ENCODE results near the gene APOL2.
"Not testable (repeated sequence)": the region's sequence is repeated elsewhere in the genome, so short reads cannot be mapped to it uniquely, and the experiment has no call there.

The APOL2 gene

DNA sequence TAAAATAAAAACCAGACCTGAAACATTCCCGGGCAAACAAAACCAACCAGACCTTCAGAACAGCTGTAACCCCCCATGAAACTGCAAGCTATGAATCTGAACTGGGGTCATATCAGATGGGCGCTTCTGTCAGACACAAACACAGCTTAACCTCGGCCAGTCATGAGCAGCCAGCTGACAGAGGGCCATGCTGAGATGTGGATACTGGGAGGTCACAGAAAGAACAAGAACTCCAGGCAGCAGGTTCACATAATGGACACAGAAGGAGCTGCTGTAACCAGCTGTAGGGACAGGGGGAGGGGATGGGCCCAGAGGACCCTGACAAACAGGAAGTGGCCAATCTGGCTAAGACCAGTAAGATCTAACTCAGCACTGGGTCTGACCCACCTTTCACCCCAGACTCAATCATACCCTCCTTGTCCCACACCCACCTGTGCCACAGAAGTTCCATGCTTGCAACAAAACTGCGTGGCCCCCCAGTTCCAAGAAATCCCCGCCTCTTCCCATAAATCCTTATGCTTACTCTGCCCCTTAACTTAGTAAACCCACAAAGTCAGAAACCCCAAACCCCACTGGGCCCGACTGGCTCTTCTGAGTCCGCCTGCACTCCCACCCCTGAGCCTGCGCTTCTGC, 41.7 kb downstream of the APOL2 start:
- DNase-seq (ENCODE audit: low read depth): no peak

DNA sequence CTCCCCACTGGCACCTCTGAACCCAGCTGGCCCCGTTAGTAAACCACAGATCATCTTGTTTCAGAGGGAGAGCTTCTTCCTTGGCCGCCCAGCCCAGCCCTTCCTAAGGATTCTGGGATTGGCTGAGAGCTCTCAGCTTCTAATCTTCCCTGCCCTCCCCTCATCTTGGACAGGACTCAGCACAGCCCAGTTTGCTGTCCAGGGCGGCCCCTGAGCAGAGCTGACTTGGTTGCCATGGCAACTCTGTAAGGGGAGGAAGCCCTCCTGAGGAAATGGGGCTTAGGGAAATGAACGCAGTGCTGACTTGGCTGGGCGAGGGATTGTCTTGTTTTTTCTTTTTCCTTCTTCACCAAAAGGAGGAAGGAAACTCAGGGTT, 42.3 kb downstream of the APOL2 start:
- no peak for DNase-seq (ENCODE audit: low read depth)

DNA sequence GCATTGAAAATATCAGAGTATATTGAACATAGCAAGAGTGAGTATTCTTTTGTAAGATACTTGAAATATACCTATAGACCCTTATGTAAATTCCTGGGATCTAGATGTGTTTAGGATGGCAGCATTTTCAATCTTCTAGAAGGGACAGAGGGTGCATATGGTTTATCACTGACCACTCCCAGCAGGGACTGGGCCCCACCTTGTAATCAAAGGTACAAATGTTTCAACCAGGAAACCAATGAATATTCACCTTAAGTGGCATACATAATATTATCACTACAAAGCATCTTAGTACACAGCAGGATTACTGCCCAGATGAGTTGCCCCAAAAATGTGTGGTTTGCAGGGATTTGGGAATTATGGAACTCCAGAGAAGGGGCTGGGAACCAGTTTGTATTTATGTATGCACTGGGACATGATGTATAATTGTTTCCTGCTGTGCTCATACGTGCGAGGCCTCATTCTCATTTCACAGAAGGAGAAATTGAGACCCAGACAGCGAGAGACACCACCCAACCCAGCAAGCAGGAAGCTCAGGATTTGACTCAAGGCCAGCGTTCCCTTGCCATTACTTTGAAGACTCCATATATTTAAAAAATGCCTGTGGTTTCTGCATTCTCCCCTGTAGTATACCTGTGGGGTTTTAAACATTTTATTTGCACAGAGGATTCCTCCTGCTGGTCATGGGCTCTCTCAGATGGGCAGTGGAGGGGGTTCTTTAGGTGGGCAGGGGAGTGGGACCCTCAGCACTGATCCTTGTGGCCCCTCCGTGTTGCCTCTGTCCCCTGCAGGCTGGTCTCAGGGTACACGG, 42.9 kb downstream of the APOL2 start:
- no peak for DNase-seq (ENCODE audit: low read depth)

DNA sequence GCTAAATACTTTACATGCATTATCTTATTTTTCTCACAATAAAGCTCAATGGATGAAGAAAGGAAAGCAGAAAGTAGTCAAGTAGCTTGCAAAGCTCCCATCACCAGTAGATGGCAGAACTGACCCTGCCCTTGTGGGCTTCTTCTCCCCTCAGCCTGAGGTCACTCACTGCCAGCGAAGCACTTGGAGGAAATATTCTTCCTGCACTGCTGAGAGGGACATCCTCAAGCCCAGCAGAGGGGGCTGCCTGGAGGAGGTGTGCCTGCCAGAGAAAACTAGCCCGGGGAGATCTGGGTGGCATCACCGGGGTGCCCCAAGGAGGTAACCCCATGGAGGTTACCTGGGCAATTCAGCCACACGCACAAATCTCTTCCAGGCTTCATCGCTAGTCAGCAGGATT, 44.4 kb downstream of the APOL2 start:
- peak; percentile 15 for DNase-seq (ENCODE audit: low read depth)

DNA sequence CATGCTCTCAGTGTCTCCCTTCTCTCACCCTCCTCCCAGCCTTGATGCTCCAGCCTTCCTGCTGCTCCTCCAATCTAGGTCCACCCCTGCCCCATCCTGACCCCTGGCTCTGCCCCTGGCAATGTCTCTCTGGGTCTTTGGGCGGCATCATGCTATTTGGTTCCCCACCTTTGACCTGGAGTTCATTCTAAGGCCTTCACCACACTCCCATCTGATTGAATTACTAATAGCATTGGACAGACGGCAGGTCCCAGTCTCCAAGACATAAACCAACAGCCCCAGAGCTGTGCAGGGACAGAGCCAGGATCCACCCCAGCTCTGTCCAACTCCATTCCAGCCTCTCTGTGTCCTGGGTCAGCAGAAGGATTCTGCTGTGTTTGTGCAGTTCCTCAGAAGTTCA, 44.9 kb downstream of the APOL2 start:
- DNase-seq (ENCODE audit: low read depth): no peak

DNA sequence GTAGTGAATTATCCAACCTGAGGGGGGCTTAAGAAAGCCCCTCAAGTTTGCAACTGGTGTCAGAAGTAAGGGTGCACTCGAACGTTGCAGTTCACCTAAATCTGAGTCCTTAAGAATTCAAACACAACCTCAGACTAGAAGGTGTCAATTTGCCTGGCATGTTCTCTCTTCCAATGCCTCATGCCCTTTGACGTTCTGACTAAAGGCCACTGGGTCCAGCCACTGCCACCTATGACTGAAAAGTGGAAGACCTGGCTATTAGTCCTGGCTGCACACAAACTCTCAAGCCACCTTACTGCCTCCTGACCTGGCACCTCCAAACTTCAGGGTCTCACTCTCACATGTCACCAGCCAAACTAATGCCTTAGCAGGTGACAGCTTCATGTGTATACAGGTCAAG, 45.8 kb downstream of the APOL2 start:
- no peak for DNase-seq (ENCODE audit: low read depth)

DNA sequence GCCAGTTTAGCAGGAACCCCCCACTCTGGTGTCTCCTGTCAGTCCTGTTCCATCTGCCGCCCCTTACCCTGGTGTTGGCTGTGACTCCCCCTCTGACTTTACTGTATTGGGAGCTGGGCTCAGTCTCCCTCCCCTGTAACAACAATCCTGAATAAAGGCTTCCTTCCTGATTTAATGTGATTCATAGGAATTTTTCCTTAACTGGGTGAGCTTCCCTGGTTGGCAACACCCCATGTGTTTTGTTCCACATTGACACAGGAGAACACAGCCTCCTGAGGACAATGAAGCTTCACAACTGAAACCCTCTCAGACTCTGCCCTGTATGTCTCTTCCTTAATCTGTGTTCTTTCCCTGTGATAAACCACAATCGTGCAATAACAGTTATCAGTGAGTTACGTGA, 46.2 kb downstream of the APOL2 start:
- DNase-seq (ENCODE audit: low read depth): no peak

DNA sequence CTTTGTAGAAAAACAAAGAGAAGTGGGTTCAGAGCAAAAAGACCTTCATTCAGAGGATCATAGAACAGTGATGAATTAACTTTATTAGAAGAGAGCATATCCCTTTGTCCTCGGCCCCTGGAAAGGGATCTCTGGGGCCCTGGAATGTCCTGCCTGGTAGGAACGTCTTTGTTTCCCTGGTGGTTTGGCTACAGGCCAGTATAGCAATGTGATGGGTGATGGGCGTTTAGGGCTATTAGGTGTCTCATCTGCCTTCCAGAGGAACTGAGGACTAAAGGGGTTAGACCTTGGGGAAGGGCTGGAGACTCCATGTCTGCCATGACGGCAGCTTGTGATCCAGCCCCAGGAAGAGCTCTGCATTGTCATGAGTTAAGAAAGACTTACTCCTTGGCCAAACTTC, 46.8 kb downstream of the APOL2 start:
- no peak for DNase-seq (ENCODE audit: low read depth)

DNA sequence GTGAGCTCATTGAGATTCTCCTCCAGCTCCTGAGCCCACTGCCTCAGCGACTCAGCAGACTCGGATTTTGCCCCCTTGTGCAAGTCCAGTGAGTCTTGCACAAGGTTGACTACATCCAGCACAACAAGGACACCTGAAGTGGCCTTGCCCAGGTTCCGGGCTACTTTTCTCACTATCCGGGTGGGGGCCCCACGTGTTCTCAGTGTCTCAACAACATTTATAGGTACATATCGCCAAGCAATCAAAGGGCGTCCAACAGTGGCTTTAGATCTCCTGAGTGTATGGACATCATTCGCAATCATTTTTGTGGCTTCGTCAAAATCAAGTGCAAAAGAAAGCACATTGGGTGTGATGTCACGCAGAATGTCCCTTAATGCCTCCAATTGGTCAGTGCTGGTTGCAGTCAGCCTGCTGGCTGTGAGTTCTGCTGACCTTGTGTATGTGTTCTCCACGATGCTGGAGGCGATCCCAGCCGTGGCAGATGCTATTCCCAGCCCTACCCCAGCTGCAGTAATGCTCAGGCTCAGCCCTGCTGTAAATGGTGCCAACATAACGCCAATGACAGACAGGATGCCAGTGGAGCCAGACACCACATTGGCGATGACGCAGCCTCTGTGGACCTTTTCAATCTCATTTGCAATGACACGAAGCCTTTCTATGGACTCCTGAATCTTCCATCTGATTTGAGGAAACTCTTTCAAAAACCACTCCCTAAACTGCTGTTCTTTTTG, 48.1 kb downstream of the APOL2 start:
- DNase-seq (ENCODE audit: low read depth): no peak

DNA sequence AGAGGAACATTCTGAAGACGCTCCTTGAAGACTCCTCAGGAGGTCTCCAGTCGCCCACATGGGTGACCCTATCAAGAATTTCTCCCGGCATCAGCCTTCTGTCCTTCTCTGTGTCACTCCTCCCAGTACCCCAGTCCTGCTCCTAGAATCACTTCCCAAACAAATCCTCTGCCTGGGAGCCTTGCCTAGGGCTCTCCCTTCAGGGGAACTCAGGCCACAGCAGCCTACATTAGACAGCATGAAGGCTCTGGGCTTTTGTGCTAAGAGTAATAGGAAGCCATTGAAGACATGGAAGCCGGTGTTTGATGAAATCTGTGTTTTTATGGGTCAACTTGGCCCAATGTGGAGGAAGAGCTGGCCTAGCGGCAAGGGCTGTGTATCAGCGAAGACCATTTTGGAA, 51.5 kb downstream of the APOL2 start:
- not testable (repeated sequence) for DNase-seq (ENCODE audit: low read depth)

DNA sequence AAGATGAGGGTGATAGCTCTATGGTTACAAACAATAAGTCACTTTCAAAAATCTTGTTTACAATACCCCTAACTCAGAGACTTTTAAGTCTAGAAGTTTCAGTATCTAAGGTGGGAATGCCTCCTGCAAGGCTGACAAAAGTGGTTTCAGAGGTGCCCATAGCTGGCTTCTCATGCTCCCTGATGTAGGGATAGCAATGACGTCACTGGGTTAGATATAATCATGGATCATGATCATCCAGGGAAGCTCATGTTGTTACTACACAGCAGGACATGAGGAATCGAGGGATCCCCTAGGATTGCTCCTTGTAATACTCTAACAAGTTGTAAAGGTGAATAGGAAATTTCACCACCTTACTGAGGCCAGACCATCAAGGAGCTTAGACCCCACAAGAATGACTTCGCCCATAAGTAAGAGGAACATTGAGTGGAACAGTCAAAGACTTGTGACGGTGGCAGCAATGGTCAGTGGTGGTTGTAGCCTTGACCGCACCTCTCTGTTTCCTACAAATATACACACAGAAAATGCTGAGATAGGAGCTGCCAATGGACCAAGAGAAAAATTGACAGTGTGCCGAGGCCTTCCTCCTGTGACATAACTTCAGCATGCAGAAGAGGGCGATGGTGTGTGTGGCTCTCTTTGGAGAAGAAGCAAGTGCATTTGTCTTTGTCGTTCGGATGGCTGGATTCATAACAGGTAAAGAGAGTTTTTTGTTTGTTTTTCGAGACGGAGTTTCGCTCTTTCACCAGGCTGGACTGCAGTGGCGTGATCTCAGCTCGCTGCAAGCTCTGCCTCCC, 53.3 kb downstream of the APOL2 start:
- DNase-seq (ENCODE audit: low read depth): no peak

DNA sequence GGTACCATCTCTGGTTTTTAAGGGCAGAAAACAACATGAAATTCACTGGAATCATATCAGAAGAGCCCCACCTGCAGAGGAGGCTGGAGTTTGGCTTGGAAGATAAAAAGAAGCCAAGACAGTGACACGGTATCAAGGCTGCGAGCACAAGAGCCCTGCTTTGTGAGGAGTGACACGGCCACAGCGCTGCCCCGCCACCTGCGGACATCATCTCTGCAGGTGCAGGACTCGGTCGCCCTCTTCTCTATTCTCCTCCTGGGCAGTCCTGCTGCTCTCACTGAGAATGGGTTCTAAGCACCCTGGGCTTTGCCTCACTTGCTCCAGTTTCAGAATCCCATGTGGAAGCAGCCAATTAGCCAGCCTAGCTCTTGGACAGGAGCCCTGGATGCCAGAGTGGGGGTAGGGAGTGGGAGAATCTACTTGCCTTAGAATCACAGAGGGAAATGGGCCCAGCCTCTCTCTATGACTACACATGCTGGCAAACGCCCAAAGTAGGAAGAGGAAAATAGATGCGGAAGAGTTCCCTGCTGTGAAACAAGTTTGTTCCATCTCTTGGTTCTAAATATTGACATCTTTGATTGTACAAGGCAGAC, 54.8 kb downstream of the APOL2 start:
- DNase-seq (ENCODE audit: low read depth): no peak

DNA sequence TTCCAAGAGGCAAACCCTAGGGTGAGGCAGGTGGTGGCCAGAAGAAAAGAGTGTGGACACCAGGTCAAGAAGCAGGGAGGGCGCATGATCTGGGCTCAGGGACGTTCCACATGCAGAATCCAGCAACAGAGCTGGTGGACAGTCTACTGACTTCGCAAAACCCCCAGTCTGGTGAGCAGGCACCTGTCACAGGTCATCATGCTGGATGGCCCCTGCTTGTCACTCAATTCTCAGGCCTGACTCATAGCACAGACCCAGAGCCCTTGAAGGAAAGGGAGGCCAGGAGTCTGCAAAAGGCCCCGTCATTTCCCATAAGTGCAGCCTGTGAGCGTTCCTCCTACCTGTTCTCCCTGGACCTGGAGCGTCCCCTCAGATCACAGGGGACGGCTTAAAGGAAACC, 55.9 kb downstream of the APOL2 start:
- no peak for DNase-seq (ENCODE audit: low read depth)

DNA sequence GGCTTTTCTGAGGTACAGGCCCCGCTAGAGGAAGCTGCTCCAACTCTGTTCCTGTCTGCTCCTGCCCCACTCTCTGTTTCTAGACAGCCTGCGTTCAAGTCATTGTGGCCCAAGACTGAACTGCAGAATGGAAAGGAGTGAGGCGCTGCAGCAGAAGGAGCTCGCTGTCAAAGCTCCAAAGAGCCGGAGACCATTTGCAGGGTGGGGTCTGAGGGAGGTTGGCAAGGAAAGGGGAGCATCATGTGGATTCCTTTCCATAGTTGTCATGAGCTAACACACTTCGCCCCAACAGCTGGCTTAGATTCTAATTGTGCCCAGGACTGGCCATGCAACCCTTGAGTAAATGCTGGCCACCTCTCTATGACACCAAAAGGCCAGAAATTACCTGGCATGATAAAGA, 56.5 kb downstream of the APOL2 start:
- no peak for DNase-seq (ENCODE audit: low read depth)

DNA sequence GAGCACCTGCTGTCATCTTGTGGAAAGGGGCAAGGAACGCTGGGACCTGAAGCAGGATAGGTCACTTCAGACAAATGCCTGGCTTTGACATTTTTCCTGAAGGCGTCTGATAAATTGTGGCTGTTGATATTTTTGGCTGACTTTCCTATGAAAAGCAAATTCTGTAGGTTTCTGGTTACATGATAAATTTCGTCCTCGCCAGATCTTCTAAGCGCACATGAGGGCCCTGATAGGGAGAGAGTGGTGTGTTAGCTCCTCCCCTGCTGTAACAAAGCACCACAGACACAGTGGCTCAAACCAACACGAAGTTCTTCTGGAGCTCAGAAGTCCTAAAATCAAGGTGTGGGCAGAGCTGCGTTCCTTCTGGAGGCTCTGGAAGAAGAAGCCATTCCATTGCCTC, 57.3 kb downstream of the APOL2 start:
- DNase-seq (ENCODE audit: low read depth): no peak

DNA sequence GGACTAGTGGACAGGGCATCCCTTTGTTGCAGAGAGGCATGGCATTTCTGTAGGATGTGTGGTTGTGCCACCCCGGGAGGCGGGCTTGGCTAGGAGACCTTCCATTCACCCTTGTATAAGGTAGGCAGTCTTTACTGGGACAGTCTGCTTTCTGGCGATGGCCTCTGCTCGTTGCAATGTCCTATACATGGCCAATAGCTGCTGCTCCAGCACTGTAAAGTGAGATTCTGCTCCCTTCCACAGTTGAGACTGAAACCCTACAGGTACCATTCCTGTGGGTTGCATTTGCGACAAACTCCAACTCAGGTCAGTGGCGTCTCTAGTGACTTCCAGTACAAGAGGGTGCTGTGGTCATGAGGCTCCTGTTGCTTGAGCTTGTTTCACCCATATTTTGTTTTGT, 58.4 kb downstream of the APOL2 start:
- DNase-seq (ENCODE audit: low read depth): no peak

DNA sequence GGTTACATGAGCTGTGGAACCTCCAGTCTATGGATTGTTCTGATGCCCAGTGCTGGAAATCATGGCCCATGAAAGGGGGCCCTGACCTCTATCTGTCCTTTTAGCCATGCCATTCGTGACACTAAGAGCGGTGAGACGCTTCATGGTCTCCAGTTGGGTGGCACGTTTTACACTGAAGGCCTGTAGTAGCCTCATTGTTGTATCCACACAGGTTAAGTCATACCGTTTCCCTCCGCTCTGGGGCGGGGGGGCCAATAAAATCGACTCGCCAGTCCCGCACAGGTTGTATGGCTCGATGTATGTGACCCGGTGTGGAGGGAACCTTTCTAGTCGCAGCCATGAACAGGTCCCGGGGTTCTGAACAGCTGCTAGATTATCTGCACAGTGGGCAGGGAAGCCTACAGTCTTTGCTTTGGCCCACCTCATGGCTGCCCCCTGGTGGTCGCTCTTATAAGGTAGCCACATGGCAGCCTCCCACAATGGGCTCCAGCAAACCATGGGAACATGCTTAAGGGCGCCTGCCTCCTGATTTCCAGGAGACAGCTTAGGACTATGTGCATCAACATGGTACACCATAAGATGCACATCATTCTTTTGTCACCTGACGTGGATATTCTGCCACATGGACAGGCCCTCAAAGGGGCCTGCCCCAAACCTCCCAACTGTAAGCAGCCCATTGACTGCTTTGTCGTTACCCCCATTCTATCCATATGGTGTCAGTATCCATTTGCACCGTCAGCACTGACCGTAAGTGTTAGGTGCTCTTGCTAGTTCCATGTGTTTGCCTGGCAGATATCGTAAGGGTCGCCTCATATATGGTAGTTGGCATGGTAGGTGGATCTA, 59.1 kb downstream of the APOL2 start:
- peak; percentile 84 for DNase-seq (ENCODE audit: low read depth)

DNA sequence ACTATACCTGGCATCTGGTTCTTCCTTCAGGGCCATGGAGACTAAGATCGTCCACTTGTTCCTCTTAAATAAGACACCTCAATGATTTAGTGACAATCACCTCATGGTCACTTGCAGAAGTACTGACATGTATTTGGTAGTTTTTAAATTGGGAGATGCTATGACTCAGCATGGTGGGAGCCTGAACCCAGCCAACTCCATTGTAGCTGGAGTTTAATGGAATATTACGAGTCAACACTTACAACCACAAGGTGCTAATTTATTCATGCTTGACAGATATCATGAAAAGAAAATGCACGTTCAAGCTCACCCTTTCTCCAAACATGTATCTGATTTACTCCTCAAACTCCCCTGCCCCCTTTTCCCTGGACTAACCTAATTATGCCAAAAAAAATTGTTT, 62.2 kb downstream of the APOL2 start:
- no peak for DNase-seq (ENCODE audit: low read depth)

Measured in activated gamma-delta T cell treated with anti-CD3 and anti-CD28 coated beads, Interleukin-2, amount 50 U/mL, for 16 hours (primary cell).